ENCODE measurements around the gene EXOC6B.

The EXOC6B gene

DNA sequence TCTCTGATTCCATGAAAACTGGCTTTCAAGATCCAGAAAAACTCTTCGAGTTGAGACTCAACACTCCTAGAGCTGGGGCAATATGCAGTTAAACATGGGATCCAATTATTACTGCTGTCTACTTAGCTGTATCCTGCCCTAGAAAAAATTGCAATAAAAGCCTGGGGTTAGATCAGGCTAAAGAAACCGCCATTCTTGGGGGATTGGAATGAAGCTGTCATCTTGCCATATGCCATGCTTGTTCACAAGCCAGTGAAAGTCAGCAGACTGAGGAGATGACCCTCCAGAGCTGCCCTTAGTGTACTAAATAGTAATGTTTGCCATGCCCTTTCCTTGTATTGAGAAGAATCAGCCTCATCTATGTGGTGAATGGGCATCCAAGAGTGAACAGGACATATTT, 647.3 kb downstream of the EXOC6B start:
- no peak for TF ChIP-seq CTCF (IDR thresholded peaks at IDR 0.05)
- H3K79me2 ChIP-seq = no peaks in the 10 kb centered on the region

GRCh38 chr2:72176281-72176680, 649.6 kb downstream of the EXOC6B start:
- no peaks in the 10 kb centered on the region for H3K9me3 ChIP-seq (ENCODE audit: control insufficient read depth, low read length)
- H3K79me2 ChIP-seq = no peaks in the 10 kb centered on the region
- no peaks in the 10 kb centered on the region for H3K27me3 ChIP-seq (ENCODE audit: control insufficient read depth, insufficient read depth, low read length)
- H3K4me2 ChIP-seq (ENCODE audit: low read length) = no peak overlapping the region
- H3K4me3 ChIP-seq (ENCODE audit: low read depth, low read length) = no peak overlapping the region
- no peak for TF ChIP-seq CTCF (IDR thresholded peaks at IDR 0.05)
- no peaks in the 10 kb centered on the region for H3K4me1 ChIP-seq
- no peak overlapping the region for H3K9ac ChIP-seq
- H2AFZ ChIP-seq = no peak overlapping the region
- H3K36me3 ChIP-seq (ENCODE audit: control insufficient read depth, insufficient read depth, low read length) = no peaks in the 10 kb centered on the region
- H3K27ac ChIP-seq = no peak overlapping the region

More for the DNA sequence above, 647.3 kb downstream of the EXOC6B start:
- Histone ChIP-seq H3K4me1 (no peaks in the 10 kb centered on the region), H3K27me3 (ENCODE audit: control insufficient read depth, insufficient read depth, low read length) (no peaks in the 10 kb centered on the region), H3K9ac (no peak overlapping the region), H3K9me3 (ENCODE audit: control insufficient read depth, low read length) (no peaks in the 10 kb centered on the region), H3K4me3 (ENCODE audit: low read depth, low read length) (no peak overlapping the region), H3K36me3 (ENCODE audit: control insufficient read depth, insufficient read depth, low read length) (no peaks in the 10 kb centered on the region), H2AFZ (no peak overlapping the region), H3K4me2 (ENCODE audit: low read length) (no peak overlapping the region), H3K27ac (no peak overlapping the region)

GRCh38 chr2:72175636-72176035, 650.2 kb downstream of the EXOC6B start:
- Histone ChIP-seq H3K4me3 (ENCODE audit: low read depth, low read length) (no peak overlapping the region), H3K27me3 (ENCODE audit: control insufficient read depth, insufficient read depth, low read length) (no peaks in the 10 kb centered on the region), H3K27ac (no peak overlapping the region), H3K9ac (no peak overlapping the region), H3K4me2 (ENCODE audit: low read length) (no peak overlapping the region), H3K36me3 (ENCODE audit: control insufficient read depth, insufficient read depth, low read length) (no peaks in the 10 kb centered on the region), H2AFZ (no peak overlapping the region), H3K4me1 (no peaks in the 10 kb centered on the region), H3K9me3 (ENCODE audit: control insufficient read depth, low read length) (no peaks in the 10 kb centered on the region), H3K79me2 (no peaks in the 10 kb centered on the region)
- no peak for TF ChIP-seq CTCF (IDR thresholded peaks at IDR 0.05)

DNA sequence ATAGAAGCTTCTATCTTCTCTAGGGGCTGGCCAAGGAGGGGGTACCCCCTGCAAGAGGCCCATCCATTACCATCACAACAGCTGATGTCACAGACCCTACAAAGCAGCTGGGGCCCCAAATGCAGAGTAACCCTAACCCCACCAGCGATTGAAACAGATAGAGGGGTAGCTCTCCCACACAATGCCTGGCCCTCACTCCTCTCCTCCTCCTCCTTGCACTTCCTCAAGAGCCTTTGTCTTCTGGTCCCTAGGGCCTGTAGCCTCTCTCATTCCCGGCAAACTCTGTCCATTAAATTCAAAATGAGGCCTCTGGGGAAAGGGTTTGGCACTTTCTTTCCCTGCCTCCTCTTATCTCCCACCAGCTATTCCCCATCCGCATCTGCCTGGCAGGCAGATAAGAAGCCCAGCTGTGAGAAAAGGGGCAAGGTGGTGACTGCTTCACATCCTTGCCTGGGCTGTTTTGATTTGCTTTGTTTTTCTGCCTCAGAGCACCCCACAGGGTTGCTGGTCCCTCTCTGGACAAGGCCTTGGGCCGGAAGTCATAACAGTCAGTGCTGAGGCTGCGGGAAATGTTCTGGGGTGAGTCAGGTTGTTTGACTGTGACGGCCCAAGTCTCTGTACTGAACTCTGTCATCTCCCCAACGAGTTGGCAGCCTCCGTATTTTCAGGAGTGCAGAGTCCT, 652.1 kb downstream of the EXOC6B start:
- TF ChIP-seq CTCF (IDR thresholded peaks at IDR 0.05) = no peak
- Histone ChIP-seq H2AFZ (no peak overlapping the region), H3K4me1 (no peaks in the 10 kb centered on the region), H3K9ac (no peak overlapping the region), H3K4me3 (ENCODE audit: low read depth, low read length) (no peak overlapping the region), H3K36me3 (ENCODE audit: control insufficient read depth, insufficient read depth, low read length) (no peaks in the 10 kb centered on the region), H3K4me2 (ENCODE audit: low read length) (no peak overlapping the region), H3K9me3 (ENCODE audit: control insufficient read depth, low read length) (no peaks in the 10 kb centered on the region), H3K27ac (no peak overlapping the region), H3K79me2 (no peaks in the 10 kb centered on the region), H3K27me3 (ENCODE audit: control insufficient read depth, insufficient read depth, low read length) (no peaks in the 10 kb centered on the region)

GRCh38 chr2:72172478-72172877, 653.4 kb downstream of the EXOC6B start:
- no peaks in the 10 kb centered on the region for H3K27me3 ChIP-seq (ENCODE audit: control insufficient read depth, insufficient read depth, low read length)
- H2AFZ ChIP-seq = no peak overlapping the region
- no peaks in the 10 kb centered on the region for H3K9me3 ChIP-seq (ENCODE audit: control insufficient read depth, low read length)
- no peak overlapping the region for H3K4me2 ChIP-seq (ENCODE audit: low read length)
- H3K36me3 ChIP-seq (ENCODE audit: control insufficient read depth, insufficient read depth, low read length) = no peaks in the 10 kb centered on the region
- H3K4me3 ChIP-seq (ENCODE audit: low read depth, low read length) = no peak overlapping the region
- H3K9ac ChIP-seq = no peak overlapping the region
- H3K4me1 ChIP-seq = no peaks in the 10 kb centered on the region
- H3K27ac ChIP-seq = no peak overlapping the region
- TF ChIP-seq CTCF (IDR thresholded peaks at IDR 0.05) = no peak
- no peaks in the 10 kb centered on the region for H3K79me2 ChIP-seq

Measured in parathyroid adenoma (tissue), 2 donors.